H9 (cell line): ENCODE data around the gene PDE8A. TPM values are rescaled to one million over a fixed set of nuclear protein-coding genes. Genes with fewer than 3 reads are reported as not detected.

ENCODE experiments used
- DNase-seq: peaks from one replicate; pipeline ENCODE4 v3.0.0-alpha.2; 2017
- H2AFZ ChIP-seq: one replicate; pipeline ENCODE4 v1.6.1; 2013; ENCODE audit warnings: mild to moderate bottlenecking, low read length, control low read depth, moderate library complexity
- H2AK5ac ChIP-seq: 2 replicates; pipeline ENCODE4 v1.6.1; 2013; ENCODE audit warnings: low read length, control low read depth, mixed read lengths; ENCODE audit not compliant: insufficient read length
- H2BK120ac ChIP-seq: one replicate; pipeline ENCODE4 v1.6.1; 2013; ENCODE audit warnings: low read depth, mild to moderate bottlenecking, low read length, control low read depth, inconsistent platforms; ENCODE audit not compliant: poor library complexity, severe bottlenecking
- H2BK12ac ChIP-seq: 2 replicates; pipeline ENCODE4 v1.6.1; 2013; ENCODE audit warnings: low read length, control low read depth, mixed read lengths, low read depth; ENCODE audit not compliant: insufficient read length
- H2BK15ac ChIP-seq: 2 replicates; pipeline ENCODE4 v1.6.1; 2013; ENCODE audit warnings: low read depth, low read length, control low read depth
- H2BK20ac ChIP-seq: one replicate; pipeline ENCODE4 v1.6.1; 2013; ENCODE audit warnings: low read depth, mild to moderate bottlenecking, low read length, control low read depth, inconsistent platforms; ENCODE audit not compliant: poor library complexity, severe bottlenecking
- H2BK5ac ChIP-seq: 2 replicates; pipeline ENCODE4 v1.6.1; 2013; ENCODE audit warnings: low read length, control low read depth, mixed read lengths; ENCODE audit not compliant: insufficient read length
- H3K14ac ChIP-seq: 2 replicates; pipeline ENCODE4 v1.6.1; 2013; ENCODE audit warnings: low read length, control low read depth; ENCODE audit not compliant: insufficient read depth
- H3K18ac ChIP-seq: 2 replicates; pipeline ENCODE4 v1.6.1; 2013; ENCODE audit warnings: low read depth, mild to moderate bottlenecking, mixed read lengths, low read length, control low read depth; ENCODE audit not compliant: insufficient read length
- H3K23ac ChIP-seq: 2 replicates; pipeline ENCODE4 v1.6.1; 2013; ENCODE audit warnings: low read length, control low read depth, mixed read lengths, low read depth; ENCODE audit not compliant: insufficient read length
- H3K23me2 ChIP-seq: 2 replicates; pipeline ENCODE4 v1.6.1; 2013; ENCODE audit warnings: low read depth, mild to moderate bottlenecking, mixed read lengths, low read length, control low read depth; ENCODE audit not compliant: insufficient read length, poor library complexity, severe bottlenecking
- H3K27ac ChIP-seq: 2 replicates; pipeline ENCODE4 v1.5.1; 2013; ENCODE audit warnings: low read length, control low read depth, mixed read lengths, low read depth; ENCODE audit not compliant: insufficient read length
- H3K27me3 ChIP-seq: 2 replicates; pipeline ENCODE4 v1.6.1; 2013; ENCODE audit warnings: low read length, control low read depth, inconsistent platforms; ENCODE audit not compliant: insufficient read depth
- H3K4ac ChIP-seq: 2 replicates; pipeline ENCODE4 v1.6.1; 2013; ENCODE audit warnings: low read depth, mild to moderate bottlenecking, control low read depth, inconsistent platforms, low read length, moderate library complexity
- H3K4me1 ChIP-seq: 2 replicates; pipeline ENCODE4 v1.6.1; 2013; ENCODE audit warnings: low read length, control low read depth, inconsistent platforms; ENCODE audit not compliant: insufficient read depth
- H3K4me2 ChIP-seq: 2 replicates; pipeline ENCODE4 v1.6.1; 2013; ENCODE audit warnings: low read length, control low read depth, mixed read lengths; ENCODE audit not compliant: insufficient read length, insufficient read depth
- H3K56ac ChIP-seq: 2 replicates; pipeline ENCODE4 v1.6.1; 2013; ENCODE audit warnings: low read depth, mild to moderate bottlenecking, mixed read lengths, low read length, control low read depth; ENCODE audit not compliant: insufficient read length
- H3K79me1 ChIP-seq: 2 replicates; pipeline ENCODE4 v1.6.1; 2013; ENCODE audit warnings: low read depth, mild to moderate bottlenecking, moderate library complexity, low read length, control low read depth, inconsistent platforms; ENCODE audit not compliant: insufficient read depth, poor library complexity, severe bottlenecking
- H3K79me2 ChIP-seq: 2 replicates; pipeline ENCODE4 v1.6.1; 2013; ENCODE audit warnings: low read length, control low read depth, inconsistent platforms; ENCODE audit not compliant: insufficient read depth
- H3K9ac ChIP-seq: 2 replicates; pipeline ENCODE4 v1.6.1; 2013; ENCODE audit warnings: low read length, control low read depth, mixed read lengths; ENCODE audit not compliant: insufficient read length; ENCODE audit errors: extremely low read depth
- H3K9me3 ChIP-seq: one replicate; pipeline ENCODE4 v1.6.1; 2013; ENCODE audit warnings: low read depth, low read length, inconsistent platforms; ENCODE audit not compliant: control insufficient read depth
- H3T11ph ChIP-seq: one replicate; pipeline ENCODE4 v1.6.1; 2013; ENCODE audit warnings: mild to moderate bottlenecking, low read length, control low read depth, inconsistent platforms
- H4K20me1 ChIP-seq: one replicate; pipeline ENCODE4 v1.6.1; 2013; ENCODE audit not compliant: control insufficient read depth, insufficient read length, insufficient read depth
- H4K5ac ChIP-seq: 2 replicates; pipeline ENCODE4 v1.6.1; 2013; ENCODE audit warnings: low read depth, mild to moderate bottlenecking, mixed read lengths, low read length, control low read depth; ENCODE audit not compliant: insufficient read length
- H4K8ac ChIP-seq: replicated peaks from 2 replicates; pipeline ENCODE4 v1.6.1; 2013; ENCODE audit warnings: low read length, control low read depth, mixed read lengths, low read depth; ENCODE audit not compliant: insufficient read length
- H4K91ac ChIP-seq: 2 replicates; pipeline ENCODE4 v1.6.1; 2013; ENCODE audit warnings: low read depth, mild to moderate bottlenecking, moderate library complexity, mixed read lengths, low read length, control low read depth; ENCODE audit not compliant: insufficient read length
- H3K27ac Mint-ChIP-seq, 3 experiments: 2 replicates in 2 of 3; 3 replicates in 1 of 3; pipeline ENCODE4 v1.8.0; 2020 to 2021; ENCODE audit warnings: mixed read lengths in 3 of 3, mild to moderate bottlenecking in 1 of 3, moderate library complexity in 1 of 3
- H3K27me3 Mint-ChIP-seq: 2 replicates; pipeline ENCODE4 v1.8.0; 2021; ENCODE audit warnings: low read depth, mild to moderate bottlenecking, moderate library complexity, mixed read lengths
- H3K36me3 Mint-ChIP-seq, 3 experiments: 2 replicates in 2 of 3; 3 replicates in 1 of 3; pipeline ENCODE4 v1.8.0; 2020 to 2021; ENCODE audit warnings: low read depth in 3 of 3, mixed read lengths in 3 of 3; ENCODE audit not compliant: insufficient read depth in 1 of 3
- H3K4me1 Mint-ChIP-seq, 2 experiments: 2 replicates each; pipeline ENCODE4 v1.8.0; 2020; ENCODE audit warnings: mixed read lengths in 2 of 2
- H3K4me3 Mint-ChIP-seq, 2 experiments: 2 replicates in 1 of 2; 3 replicates in 1 of 2; pipeline ENCODE4 v1.8.0; 2020 to 2021; ENCODE audit warnings: mild to moderate bottlenecking in 2 of 2, mixed read lengths in 2 of 2, moderate library complexity in 1 of 2
- H3K9me3 Mint-ChIP-seq, 2 experiments: 2 replicates in 1 of 2; 3 replicates in 1 of 2; pipeline ENCODE4 v1.8.0; 2020; ENCODE audit warnings: mild to moderate bottlenecking in 2 of 2, mixed read lengths in 2 of 2, moderate library complexity in 1 of 2
- CTCF ChIP-seq: fragments of 200-600 bp; sonication (generic); conservative IDR thresholded peaks from 3 replicates; pipeline ENCODE4 v1.8.0; 2021; ENCODE audit warnings: antibody characterized with exemption, mild to moderate bottlenecking
- whole genome bisulfite sequencing: extraction: QIAGEN DNeasy Blood & Tissue Kit; methylation state at CpG from one replicate; pipeline ENCODE4 v1.1.7; 2013; ENCODE audit warnings: missing lambda C conversion rate, low lambda C conversion rate, mixed read lengths; ENCODE audit not compliant: insufficient read length; ENCODE audit errors: extremely low coverage; 5-methylcytosine and 5-hydroxymethylcytosine counted together
- total RNA-seq: library from RNA; stranded (reverse); gene quantifications from 2 replicates; pipeline ENCODE4 v1.2.1, GENCODE V29; 2021

Gene PDE8A
- total RNA-seq, 1 experiment from 2014 or later, result 9.3 TPM

- H3K79me2 ChIP-seq, result no peaks in the 10 kb centered on the region
- H4K8ac ChIP-seq, result no peak overlapping the region
- H3K56ac ChIP-seq, result no peak overlapping the region
- H3T11ph ChIP-seq, result no peak overlapping the region
- H3K27ac ChIP-seq, result no peak overlapping the region
- H3K9me3 ChIP-seq, result no peaks in the 10 kb centered on the region
- H3K18ac ChIP-seq, result no peak overlapping the region
- no peaks in the 10 kb centered on the region for H3K23me2 ChIP-seq
- no peak overlapping the region for H2AK5ac ChIP-seq
- H3K4ac ChIP-seq, result no peak overlapping the region
- no peaks in the 10 kb centered on the region for H3K9me3 Mint-ChIP-seq
- H3K4me1 Mint-ChIP-seq, result peaks cover 12 to 14% of the 10 kb centered on the region in 2 experiments
- H2BK5ac ChIP-seq, result no peak overlapping the region
- H2BK15ac ChIP-seq, result no peak overlapping the region
- no CpG with 5 or more reads among the region's 2 CpGs for WGBS
- no peak overlapping the region for H3K4me2 ChIP-seq
- no peak overlapping the region for H2BK120ac ChIP-seq
- H2BK12ac ChIP-seq, result no peak overlapping the region
- no peak for TF ChIP-seq CTCF
- no peaks in the 10 kb centered on the region for H3K27me3 Mint-ChIP-seq
- no peak overlapping the region for H4K91ac ChIP-seq
- H3K36me3 Mint-ChIP-seq, result peaks cover 0 to 2% (median 0%) of the 10 kb centered on the region in 3 experiments; a peak in 1 of 7 replicates
- H3K27me3 ChIP-seq, result no peaks in the 10 kb centered on the region
- DNase-seq, result no peak
- no peak overlapping the region for H3K23ac ChIP-seq
- no peaks in the 10 kb centered on the region for H3K4me1 ChIP-seq
- H4K20me1 ChIP-seq, result no peaks in the 10 kb centered on the region
- H2BK20ac ChIP-seq, result no peak overlapping the region
- no peaks in the 10 kb centered on the region for H3K79me1 ChIP-seq
- no peak overlapping the region for H3K4me3 Mint-ChIP-seq
- no peak overlapping the region for H4K5ac ChIP-seq
- no peak overlapping the region for H2AFZ ChIP-seq
- no peak overlapping the region for H3K14ac ChIP-seq
- H3K9ac ChIP-seq, result no peak overlapping the region
- H3K27ac Mint-ChIP-seq, result 0 out of 7 replicates have a peak overlapping the region, but pooled peaks of 1 of the 3 experiments have one; percentile 42
These were observed 160.1 kb downstream of the PDE8A start for GRCh38 chr15:85141726-85142125.
